Coronary artery (tissue), 2 donors: ENCODE data around the gene GPC3.
A peak's percentile ranks its signal among the peaks of the same experiment; 100 is the strongest.

Source experiments
- DNase-seq: peaks from one replicate; pipeline ENCODE4 v3.0.0-alpha.2; 2017; ENCODE audit warnings: low spot score
- H3K27ac ChIP-seq, 2 donors: fragments of 200-600 bp; sonication (generic); one replicate each; pipeline ENCODE4 v1.5.1; 2016 to 2019
- H3K4me3 ChIP-seq: fragments of 200-600 bp; sonication (generic); 2 replicates; pipeline ENCODE4 v1.5.1; 2016; ENCODE audit warnings: mild to moderate bottlenecking, moderate library complexity
- CTCF ChIP-seq: fragments of 200-600 bp; sonication (generic); IDR thresholded peaks from one replicate; pipeline ENCODE4 v1.5.1; 2019; ENCODE audit warnings: antibody characterized with exemption

Gene GPC3

GRCh38 chrX:133607419-133608348 is 377.7 kb downstream of the GPC3 start:
- no peak for TF ChIP-seq CTCF
- Histone ChIP-seq H3K4me3 (no peak overlapping the region), H3K27ac (peak overlapping the region in 1 of 2 donors; percentile 59)
- no peak for DNase-seq

- TF ChIP-seq CTCF, result no peak
- DNase-seq, result no peak
Measured at GRCh38 chrX:133606990-133607389, 378.4 kb downstream of the GPC3 start.

GRCh38 chrX:133604801-133605200 is 380.6 kb downstream of the GPC3 start:
- no peak overlapping the region for H3K27ac ChIP-seq
- TF ChIP-seq CTCF, result no peak
- DNase-seq, result no peak
- H3K4me3 ChIP-seq, result no peak overlapping the region

More at GRCh38 chrX:133606990-133607389, 378.4 kb downstream of the GPC3 start:
- Histone ChIP-seq H3K27ac (no peak overlapping the region), H3K4me3 (no peak overlapping the region)

GRCh38 chrX:133602881-133603280 is 382.5 kb downstream of the GPC3 start:
- DNase-seq, result no peak
- TF ChIP-seq CTCF, result no peak
- Histone ChIP-seq H3K4me3 (no peak overlapping the region), H3K27ac (no peak overlapping the region)

GRCh38 chrX:133601116-133601515 is 384.3 kb downstream of the GPC3 start:
- no peak overlapping the region for H3K4me3 ChIP-seq
- no peak for TF ChIP-seq CTCF
- no peak overlapping the region for H3K27ac ChIP-seq
- no peak for DNase-seq

GRCh38 chrX:133600536-133600935 is 384.9 kb downstream of the GPC3 start:
- no peak overlapping the region for H3K27ac ChIP-seq
- H3K4me3 ChIP-seq, result no peak overlapping the region
- no peak for DNase-seq
- no peak for TF ChIP-seq CTCF
